Measurements from ENCODE around the gene ELOB.

ELOB gene

DNA sequence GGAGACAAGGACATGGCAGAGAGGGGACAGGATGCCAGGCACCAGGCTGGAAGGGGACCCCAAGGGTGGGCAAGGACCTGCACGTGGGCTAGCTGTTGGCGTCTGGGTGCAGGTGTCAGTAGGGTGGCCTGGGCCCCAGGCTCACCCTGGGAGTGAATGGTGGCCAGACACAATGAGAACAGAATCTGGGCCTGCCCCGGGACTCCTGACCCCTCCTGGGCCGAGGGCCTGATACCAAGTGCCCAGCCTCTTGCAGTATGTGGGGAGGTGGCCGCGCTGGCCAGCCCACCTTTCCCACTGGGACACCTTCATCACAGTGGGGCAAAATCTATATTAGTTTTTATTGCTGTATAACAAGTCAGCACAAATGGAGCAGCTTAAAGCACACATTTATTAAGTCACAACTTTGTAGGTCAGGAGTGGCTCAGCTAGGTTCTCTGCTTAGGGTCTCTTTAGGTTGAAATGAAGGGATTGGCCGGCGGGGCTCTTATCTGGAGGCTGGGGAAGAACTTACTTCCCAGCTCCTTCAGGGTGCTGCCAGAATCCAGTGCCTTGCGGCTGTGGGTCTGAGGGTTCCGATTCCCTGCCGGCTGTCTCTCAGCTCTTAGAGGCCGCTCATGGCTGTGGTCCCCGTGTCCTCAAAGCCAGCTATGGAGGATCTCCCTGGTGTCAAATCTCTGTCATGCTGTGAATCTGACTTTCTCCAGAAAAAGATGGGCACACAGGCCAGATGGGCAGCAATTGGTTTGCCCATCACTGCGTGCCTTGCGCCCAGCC lies 6.7 kb upstream of the ELOB start:
- no peak overlapping the region for H3K4me3 ChIP-seq (ENCODE audit: low read depth, low read length)
- DNase-seq (ENCODE audit: low read depth) = no peak
- TF ChIP-seq, protein P1, sequence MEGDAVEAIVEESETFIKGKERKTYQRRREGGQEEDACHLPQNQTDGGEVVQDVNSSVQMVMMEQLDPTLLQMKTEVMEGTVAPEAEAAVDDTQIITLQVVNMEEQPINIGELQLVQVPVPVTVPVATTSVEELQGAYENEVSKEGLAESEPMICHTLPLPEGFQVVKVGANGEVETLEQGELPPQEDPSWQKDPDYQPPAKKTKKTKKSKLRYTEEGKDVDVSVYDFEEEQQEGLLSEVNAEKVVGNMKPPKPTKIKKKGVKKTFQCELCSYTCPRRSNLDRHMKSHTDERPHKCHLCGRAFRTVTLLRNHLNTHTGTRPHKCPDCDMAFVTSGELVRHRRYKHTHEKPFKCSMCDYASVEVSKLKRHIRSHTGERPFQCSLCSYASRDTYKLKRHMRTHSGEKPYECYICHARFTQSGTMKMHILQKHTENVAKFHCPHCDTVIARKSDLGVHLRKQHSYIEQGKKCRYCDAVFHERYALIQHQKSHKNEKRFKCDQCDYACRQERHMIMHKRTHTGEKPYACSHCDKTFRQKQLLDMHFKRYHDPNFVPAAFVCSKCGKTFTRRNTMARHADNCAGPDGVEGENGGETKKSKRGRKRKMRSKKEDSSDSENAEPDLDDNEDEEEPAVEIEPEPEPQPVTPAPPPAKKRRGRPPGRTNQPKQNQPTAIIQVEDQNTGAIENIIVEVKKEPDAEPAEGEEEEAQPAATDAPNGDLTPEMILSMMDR (IDR thresholded peaks at IDR 0.05; ENCODE audit: insufficient read depth, low read depth, low read length, missing control alignments) = no peak

DNA sequence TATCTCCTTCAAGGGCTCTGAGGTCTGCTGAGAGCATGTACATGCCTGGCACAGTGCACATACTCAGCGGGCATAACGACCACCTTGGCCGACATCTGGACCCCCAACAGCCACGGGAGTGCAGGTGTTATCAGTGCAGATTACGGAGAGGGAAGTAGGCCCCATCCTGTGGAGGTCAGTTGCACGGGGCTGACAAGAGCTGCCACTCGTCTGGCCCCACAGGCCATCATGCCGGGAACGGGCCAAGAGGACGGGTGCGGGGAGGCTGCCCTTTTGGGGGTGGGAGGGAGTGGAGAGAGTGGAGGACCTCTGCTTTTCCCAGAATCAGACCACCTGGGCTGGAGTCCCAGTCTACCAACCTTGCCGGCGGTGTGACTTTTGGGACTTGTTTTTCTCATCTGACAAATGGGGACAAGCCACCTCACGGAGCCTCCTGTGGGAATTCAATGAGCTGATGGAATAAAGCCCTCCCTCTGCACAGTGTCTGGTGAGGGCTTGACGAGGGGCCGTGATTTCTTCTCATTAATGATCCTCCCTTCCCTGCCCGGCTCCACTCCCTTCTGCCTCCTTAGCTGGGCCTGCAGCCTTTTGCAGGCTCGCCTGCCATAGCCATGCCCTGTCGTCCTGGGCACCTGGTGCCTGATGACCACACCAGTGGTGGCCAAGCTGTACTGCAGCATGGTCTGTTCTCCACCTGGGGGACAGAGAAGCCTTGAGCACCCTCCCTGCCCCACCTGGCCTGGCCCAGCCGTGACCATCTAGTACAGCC lies 5.7 kb upstream of the ELOB start:
- DNase-seq (ENCODE audit: low read depth) = no peak
- H3K4me3 ChIP-seq (ENCODE audit: low read depth, low read length) = no peak overlapping the region
- TF ChIP-seq, protein P1 (IDR thresholded peaks at IDR 0.05; ENCODE audit: insufficient read depth, low read depth, low read length, missing control alignments) = no peak

DNA sequence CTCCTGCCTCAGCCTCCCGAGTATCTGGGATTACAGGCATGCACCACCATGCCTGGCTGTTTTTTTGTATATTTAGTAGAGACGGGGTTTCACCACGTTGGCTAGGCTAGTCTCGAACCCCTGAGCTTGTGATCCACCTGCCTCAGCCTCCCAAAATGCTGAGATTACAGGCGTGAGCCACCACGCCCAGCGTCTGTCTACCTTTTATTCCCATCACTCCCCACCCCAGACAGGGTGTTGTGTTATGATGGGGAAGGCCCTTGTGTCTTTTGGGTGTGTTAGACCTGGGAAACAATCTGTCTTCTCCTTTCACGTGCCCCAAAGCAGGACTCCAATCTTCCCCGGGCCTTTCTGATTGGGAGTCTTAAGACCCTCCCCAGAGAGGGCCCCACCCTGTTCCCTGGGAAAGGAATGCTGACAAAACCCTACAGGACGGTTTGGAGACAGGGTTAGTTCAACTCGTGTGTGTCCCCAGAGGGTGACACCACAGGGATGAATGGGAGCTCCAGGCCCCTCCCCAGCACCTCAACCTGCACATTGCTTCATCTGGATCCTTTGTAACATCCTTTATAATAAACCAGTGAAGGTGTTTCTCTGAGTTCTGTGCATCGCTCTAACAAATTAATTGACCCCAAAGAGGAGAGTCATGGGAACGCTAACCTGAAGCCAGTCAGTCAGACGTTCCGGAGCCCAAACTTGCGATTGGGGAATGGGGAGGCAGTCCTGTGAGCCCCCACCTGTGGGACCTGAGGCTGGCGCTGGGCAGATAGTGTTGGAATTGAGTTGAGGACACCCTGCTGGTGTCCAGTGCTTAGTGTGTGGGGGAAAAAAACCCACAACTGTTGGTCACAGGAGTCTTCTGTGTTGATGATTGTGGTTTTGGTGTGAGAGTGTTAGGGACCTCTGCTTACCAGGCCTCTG lies 3.2 kb upstream of the ELOB start:
- no peak for DNase-seq (ENCODE audit: low read depth)
- no peak overlapping the region for H3K4me3 ChIP-seq (ENCODE audit: low read depth, low read length)
- TF ChIP-seq, protein P1 (IDR thresholded peaks at IDR 0.05; ENCODE audit: insufficient read depth, low read depth, low read length, missing control alignments) = no peak

GRCh38 chr16:2779151-2779920 lies 2.3 kb upstream of the ELOB start:
- no peak for DNase-seq (ENCODE audit: low read depth)

GRCh38 chr16:2778630-2778958 lies 1.5 kb upstream of the ELOB start:
- TF ChIP-seq, protein P1 (IDR thresholded peaks at IDR 0.05; ENCODE audit: insufficient read depth, low read depth, low read length, missing control alignments) = no peak
- DNase-seq (ENCODE audit: low read depth) = no peak
- H3K4me3 ChIP-seq (ENCODE audit: low read depth, low read length) = peak overlapping the region; percentile 90

More at GRCh38 chr16:2779151-2779920, 2.3 kb upstream of the ELOB start:
- TF ChIP-seq, protein P1 (IDR thresholded peaks at IDR 0.05; ENCODE audit: insufficient read depth, low read depth, low read length, missing control alignments) = no peak
- H3K4me3 ChIP-seq (ENCODE audit: low read depth, low read length) = no peak overlapping the region
